SU-DHL-6 (cell line): ENCODE measurements around the gene TRMU.

Source experiments
- H2AFZ ChIP-seq: fragments of 200-600 bp; sonication (generic); 2 replicates; pipeline ENCODE4 v1.6.1; 2014; ENCODE audit warnings: low read depth, mild to moderate bottlenecking, moderate library complexity, mixed read lengths, antibody characterized with exemption, low read length; ENCODE audit not compliant: severe bottlenecking
- H3F3A ChIP-seq: fragments of 200-600 bp; shearing (Covaris generic); 2 replicates; pipeline ENCODE4 v1.6.0; 2016; ENCODE audit warnings: antibody characterized with exemption, mild to moderate bottlenecking; ENCODE audit not compliant: insufficient read depth
- H3K27ac ChIP-seq: fragments of 200-600 bp; sonication (generic); 2 replicates; pipeline ENCODE4 v1.5.1; 2016; ENCODE audit warnings: low read depth, mild to moderate bottlenecking, low read length, moderate library complexity, mixed read lengths
- H3K27me3 ChIP-seq: fragments of 200-600 bp; sonication (generic), shearing (Covaris generic); 2 replicates; pipeline ENCODE4 v1.6.0; 2014; ENCODE audit warnings: mild to moderate bottlenecking, low read length
- H3K36me3 ChIP-seq: fragments of 200-600 bp; sonication (generic); 2 replicates; pipeline ENCODE4 v1.6.1; 2014; ENCODE audit warnings: mild to moderate bottlenecking, low read length, mixed read lengths
- H3K4me2 ChIP-seq: fragments of 300-600, 200-600 bp; shearing (Covaris generic), sonication (generic); 2 replicates; pipeline ENCODE4 v1.6.0; 2014; ENCODE audit warnings: low read length, low read depth, mild to moderate bottlenecking; ENCODE audit not compliant: poor library complexity, severe bottlenecking
- H3K4me3 ChIP-seq: fragments of 200-600 bp; sonication (generic); 2 replicates; pipeline ENCODE4 v1.5.1; 2014; ENCODE audit warnings: antibody characterized with exemption, low read length, mild to moderate bottlenecking, mixed read lengths; ENCODE audit not compliant: insufficient read depth, poor library complexity, severe bottlenecking
- H3K79me2 ChIP-seq: fragments of 200-600 bp; sonication (generic); 2 replicates; pipeline ENCODE4 v1.6.1; 2014; ENCODE audit warnings: mild to moderate bottlenecking, low read length, moderate library complexity; ENCODE audit not compliant: insufficient read depth
- H3K9ac ChIP-seq: fragments of 200-600 bp; sonication (generic); 2 replicates; pipeline ENCODE4 v1.7.0; 2014; ENCODE audit warnings: mild to moderate bottlenecking, low read length
- H3K9me2 ChIP-seq: fragments of 200-600 bp; sonication (generic); replicated peaks from 2 replicates; pipeline ENCODE4 v1.6.1; 2014; ENCODE audit warnings: low read length; ENCODE audit not compliant: insufficient read depth
- H3K9me3 ChIP-seq: fragments of 200-600 bp; sonication (generic); 2 replicates; pipeline ENCODE4 v1.6.1; 2014; ENCODE audit warnings: low read length, mixed read lengths; ENCODE audit not compliant: insufficient read depth
- H4K20me1 ChIP-seq: fragments of 200-600 bp; sonication (generic); 2 replicates; pipeline ENCODE4 v1.6.1; 2014; ENCODE audit warnings: low read depth, mild to moderate bottlenecking, antibody characterized with exemption, low read length, moderate library complexity, mixed read lengths
- CTCF ChIP-seq: fragments of 200-600 bp; sonication (generic); IDR thresholded peaks from one replicate; pipeline ENCODE4 v1.5.1; 2017; ENCODE audit warnings: antibody characterized with exemption, mild to moderate bottlenecking, low read length, moderate library complexity; ENCODE audit not compliant: insufficient read depth, poor library complexity, severe bottlenecking
- EZH2phosphoT487 ChIP-seq: fragments of 200-600 bp; sonication (generic), shearing (Covaris generic); conservative IDR thresholded peaks from 2 replicates; pipeline ENCODE4 v1.6.1; 2018; ENCODE audit warnings: mild to moderate bottlenecking, antibody characterized with exemption, low read length, moderate library complexity, mixed read lengths

The TRMU gene

GRCh38 chr22:46295277-46295971, 40.1 kb upstream of the TRMU start:
- Histone ChIP-seq H3K9ac (peak overlapping the region; percentile 80), H3K27ac (peak overlapping the region; percentile 75), H4K20me1 (no peaks in the 10 kb centered on the region), H3K27me3 (no peaks in the 10 kb centered on the region), H3K4me3 (peak overlapping the region; percentile 82), H3K9me3 (no peaks in the 10 kb centered on the region), H3F3A (peaks cover 4% of the 10 kb centered on the region; the same call in 1 of the 2 replicates), H2AFZ (peak overlapping the region; percentile 61), H3K36me3 (peaks cover 11% of the 10 kb centered on the region; the same call in 1 of the 2 replicates), H3K79me2 (peaks cover 27% of the 10 kb centered on the region), H3K9me2 (no peaks in the 10 kb centered on the region), H3K4me2 (peak overlapping the region; percentile 100)
- TF ChIP-seq CTCF, result no peak
- TF ChIP-seq EZH2phosphoT487, result no peak

- H3K27ac ChIP-seq, result peak within 1 kb of the TSS; percentile 75
- H3K36me3 ChIP-seq, result peaks cover 13% of the 10 kb centered on the region; the same call in 1 of the 2 replicates
- H3F3A ChIP-seq, result peaks cover 4% of the 10 kb centered on the region; the same call in 1 of the 2 replicates
- TF ChIP-seq CTCF (no peak), EZH2phosphoT487 (no peak)
- H3K9me3 ChIP-seq, result no peaks in the 10 kb centered on the region
- H2AFZ ChIP-seq, result peak within 1 kb of the TSS; percentile 69
- H3K4me3 ChIP-seq, result peak within 1 kb of the TSS; percentile 82
- H4K20me1 ChIP-seq, result no peaks in the 10 kb centered on the region
- no peaks in the 10 kb centered on the region for H3K27me3 ChIP-seq
- peaks cover 38% of the 10 kb centered on the region for H3K79me2 ChIP-seq
- peak within 1 kb of the TSS; percentile 80 for H3K9ac ChIP-seq
- H3K9me2 ChIP-seq, result no peaks in the 10 kb centered on the region
- H3K4me2 ChIP-seq, result peak within 1 kb of the TSS; percentile 100
Measured at GRCh38 chr22:46296257-46297150, 39.0 kb upstream of the TRMU start, which contains the start of gene GTSE1. Gene GTSE1, plus strand, starts transcription at chr22:46296870. Its CDS starts 531 bp downstream, at chr22:46297401.

GRCh38 chr22:46297151-46297812, 38.2 kb upstream of the TRMU start:
- Histone ChIP-seq H4K20me1 (no peaks in the 10 kb centered on the region), H3K9me2 (no peaks in the 10 kb centered on the region), H3K4me3 (peak overlapping the region; percentile 82), H3K79me2 (peaks cover 46% of the 10 kb centered on the region), H3K9ac (peak overlapping the region; percentile 80), H3K27me3 (no peaks in the 10 kb centered on the region), H3K27ac (peak overlapping the region; percentile 74), H3K9me3 (no peaks in the 10 kb centered on the region), H3K4me2 (peak overlapping the region; percentile 100), H2AFZ (peak overlapping the region; percentile 69), H3F3A (peaks cover 4% of the 10 kb centered on the region; the same call in 1 of the 2 replicates), H3K36me3 (peaks cover 13% of the 10 kb centered on the region; the same call in 1 of the 2 replicates)
- no peak for TF ChIP-seq EZH2phosphoT487
- TF ChIP-seq CTCF, result no peak
